ENCODE results near the gene MTCL1. TPM values are rescaled to one million over a fixed set of nuclear protein-coding genes. Genes with fewer than 3 reads are reported as not detected.
A peak's percentile ranks its signal among the peaks of the same experiment; 100 is the strongest.

MTCL1 gene
- polyA plus RNA-seq, 3 donors, result not detected

GRCh38 chr18:8744656-8745055 lies 39.3 kb downstream of the MTCL1 start:
- Histone ChIP-seq H3K4me3 (replicated peaks in 1 of 3; ENCODE audit: low read depth in 2 of 3, low read length in 3 of 3) (no peak overlapping the region), H3K9ac (ENCODE audit: insufficient read depth, low read length, poor library complexity, severe bottlenecking) (no peak overlapping the region), H2AFZ (ENCODE audit: insufficient read depth, low read depth, low read length, poor library complexity, severe bottlenecking) (no peak overlapping the region), H3K27me3 (ENCODE audit: control insufficient read depth in 2 of 2, insufficient read depth in 2 of 2, low read length in 2 of 2) (no peaks in the 10 kb centered on the region), H3K36me3 (replicated peaks in 1 of 2; ENCODE audit: control insufficient read depth in 1 of 2, insufficient read depth in 2 of 2, low read length in 2 of 2) (no peaks in the 10 kb centered on the region), H3K27ac (ENCODE audit: low read depth in 1 of 2, low read length in 2 of 2) (no peak overlapping the region), H3K4me2 (replicated peaks; ENCODE audit: extremely low read depth, low read length, poor library complexity, severe bottlenecking) (no peak overlapping the region), H3K79me2 (ENCODE audit: insufficient read depth, low read length) (no peaks in the 10 kb centered on the region), H4K20me1 (ENCODE audit: insufficient read depth, low read length) (no peaks in the 10 kb centered on the region), H3K4me1 (ENCODE audit: control insufficient read depth in 1 of 2, insufficient read depth in 2 of 2, low read length in 2 of 2) (peaks cover 0 to 6% of the 10 kb centered on the region in 2 donors), H3K9me3 (replicated peaks in 1 of 2; ENCODE audit: control insufficient read depth in 1 of 2, insufficient read depth in 1 of 2, low read length in 2 of 2) (peaks cover 9 to 11% of the 10 kb centered on the region in 2 donors)
- DNase-seq, result no peak
- Mint-ChIP-seq H3K4me3 (no peak overlapping the region), H3K27me3 (ENCODE audit: low read depth in 3 of 3) (peaks cover 0 to 2% (median 0%) of the 10 kb centered on the region in 3 donors), H3K27ac (no peak overlapping the region), H3K4me1 (peaks cover 23% of the 10 kb centered on the region), H3K36me3 (no peaks in the 10 kb centered on the region), H3K9me3 (peaks cover 5 to 15% (median 12%) of the 10 kb centered on the region in 7 donors)
- intact Hi-C loops (cut with micrococcal nuclease), result no loop called here
- WGBS (ENCODE audit: insufficient coverage), result no CpG with 5 or more reads among the region's 4 CpGs
- TF ChIP-seq, protein P1, sequence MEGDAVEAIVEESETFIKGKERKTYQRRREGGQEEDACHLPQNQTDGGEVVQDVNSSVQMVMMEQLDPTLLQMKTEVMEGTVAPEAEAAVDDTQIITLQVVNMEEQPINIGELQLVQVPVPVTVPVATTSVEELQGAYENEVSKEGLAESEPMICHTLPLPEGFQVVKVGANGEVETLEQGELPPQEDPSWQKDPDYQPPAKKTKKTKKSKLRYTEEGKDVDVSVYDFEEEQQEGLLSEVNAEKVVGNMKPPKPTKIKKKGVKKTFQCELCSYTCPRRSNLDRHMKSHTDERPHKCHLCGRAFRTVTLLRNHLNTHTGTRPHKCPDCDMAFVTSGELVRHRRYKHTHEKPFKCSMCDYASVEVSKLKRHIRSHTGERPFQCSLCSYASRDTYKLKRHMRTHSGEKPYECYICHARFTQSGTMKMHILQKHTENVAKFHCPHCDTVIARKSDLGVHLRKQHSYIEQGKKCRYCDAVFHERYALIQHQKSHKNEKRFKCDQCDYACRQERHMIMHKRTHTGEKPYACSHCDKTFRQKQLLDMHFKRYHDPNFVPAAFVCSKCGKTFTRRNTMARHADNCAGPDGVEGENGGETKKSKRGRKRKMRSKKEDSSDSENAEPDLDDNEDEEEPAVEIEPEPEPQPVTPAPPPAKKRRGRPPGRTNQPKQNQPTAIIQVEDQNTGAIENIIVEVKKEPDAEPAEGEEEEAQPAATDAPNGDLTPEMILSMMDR (IDR thresholded peaks at IDR 0.05), result no peak

DNA sequence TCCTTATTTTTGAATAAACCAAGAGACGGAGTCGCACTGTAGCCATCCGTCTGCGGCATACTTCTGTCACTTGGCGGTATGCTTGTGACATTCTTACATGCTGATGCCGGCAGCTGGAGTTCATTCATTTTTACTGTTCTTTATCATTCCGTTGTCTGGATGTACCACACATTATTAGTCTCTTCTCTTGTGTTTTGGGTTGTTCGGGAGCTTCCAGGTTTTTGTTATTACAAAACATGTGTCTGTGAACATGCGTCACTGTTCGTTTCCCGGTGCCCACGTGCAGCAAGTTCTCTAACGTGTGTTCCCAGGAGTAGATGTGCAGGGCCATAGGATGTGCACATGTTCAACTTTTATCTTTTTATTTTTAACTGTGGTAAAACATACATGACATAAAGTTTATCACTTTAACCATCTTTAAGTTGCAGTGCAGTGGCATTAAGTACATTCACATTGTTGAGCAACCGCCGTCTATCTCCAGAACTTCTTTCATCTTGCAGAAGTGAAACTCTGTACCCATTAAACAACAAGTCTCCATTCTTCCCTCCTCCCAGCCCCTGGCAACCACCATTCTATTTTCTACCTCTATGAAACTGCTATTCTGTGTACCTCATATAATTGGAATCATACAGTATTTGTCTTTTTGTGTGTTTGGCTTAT lies 40.1 kb downstream of the MTCL1 start:
- no peak overlapping the region for H3K27ac Mint-ChIP-seq
- TF ChIP-seq, protein P1 (IDR thresholded peaks at IDR 0.05), result no peak
- peaks cover 20% of the 10 kb centered on the region for H3K4me1 Mint-ChIP-seq
- H3K27me3 Mint-ChIP-seq (ENCODE audit: low read depth in 3 of 3), result peaks cover 0 to 2% (median 0%) of the 10 kb centered on the region in 3 donors
- no peaks in the 10 kb centered on the region for H3K79me2 ChIP-seq (ENCODE audit: insufficient read depth, low read length)
- 40% methylated on average over 11 of the region's 15 CpGs for WGBS (ENCODE audit: insufficient coverage)
- no peak overlapping the region for H2AFZ ChIP-seq (ENCODE audit: insufficient read depth, low read depth, low read length, poor library complexity, severe bottlenecking)
- no peak overlapping the region for H3K4me2 ChIP-seq (replicated peaks; ENCODE audit: extremely low read depth, low read length, poor library complexity, severe bottlenecking)
- no peaks in the 10 kb centered on the region for H3K36me3 ChIP-seq (replicated peaks in 1 of 2; ENCODE audit: control insufficient read depth in 1 of 2, insufficient read depth in 2 of 2, low read length in 2 of 2)
- peaks cover 5 to 15% (median 10%) of the 10 kb centered on the region in 7 donors for H3K9me3 Mint-ChIP-seq
- no peaks in the 10 kb centered on the region for H3K36me3 Mint-ChIP-seq
- no peak overlapping the region for H3K4me3 ChIP-seq (replicated peaks in 1 of 3; ENCODE audit: low read depth in 2 of 3, low read length in 3 of 3)
- no peak overlapping the region for H3K9ac ChIP-seq (ENCODE audit: insufficient read depth, low read length, poor library complexity, severe bottlenecking)
- H3K9me3 ChIP-seq (replicated peaks in 1 of 2; ENCODE audit: control insufficient read depth in 1 of 2, insufficient read depth in 1 of 2, low read length in 2 of 2), result peaks cover 9 to 11% of the 10 kb centered on the region in 2 donors
- intact Hi-C loops (cut with micrococcal nuclease), result no loop called here
- DNase-seq, result peak in 1 of 3 donors; percentile 22
- no peak overlapping the region for H3K27ac ChIP-seq (ENCODE audit: low read depth in 1 of 2, low read length in 2 of 2)
- H4K20me1 ChIP-seq (ENCODE audit: insufficient read depth, low read length), result no peaks in the 10 kb centered on the region
- peaks cover 0 to 6% of the 10 kb centered on the region in 2 donors for H3K4me1 ChIP-seq (ENCODE audit: control insufficient read depth in 1 of 2, insufficient read depth in 2 of 2, low read length in 2 of 2)
- H3K4me3 Mint-ChIP-seq, result no peak overlapping the region
- H3K27me3 ChIP-seq (ENCODE audit: control insufficient read depth in 2 of 2, insufficient read depth in 2 of 2, low read length in 2 of 2), result no peaks in the 10 kb centered on the region
